OCI-LY1 (cell line): ENCODE data around the gene GAL3ST2.
"Not testable (repeated sequence)": the region's sequence is repeated elsewhere in the genome, so short reads cannot be mapped to it uniquely, and the experiment has no call there.

ENCODE experiments used
- H2AFZ ChIP-seq: fragments of 200-600 bp; sonication (generic), shearing (Covaris generic); 2 replicates; pipeline ENCODE4 v1.6.0; 2014; ENCODE audit warnings: antibody characterized with exemption, mild to moderate bottlenecking, low read length
- H3F3A ChIP-seq: fragments of 200-600 bp; sonication (generic), shearing (Covaris generic); 2 replicates; pipeline ENCODE4 v1.6.0; 2014; ENCODE audit warnings: mild to moderate bottlenecking, antibody characterized with exemption, low read length, moderate library complexity; ENCODE audit not compliant: insufficient read depth
- H3K27ac ChIP-seq: fragments of 200-600 bp; sonication (generic); 2 replicates; pipeline ENCODE4 v1.5.1; 2014; ENCODE audit warnings: low read length, mixed run types, mild to moderate bottlenecking, low read depth; ENCODE audit not compliant: poor library complexity, severe bottlenecking
- H3K27me3 ChIP-seq: fragments of 200-600 bp; sonication (generic); 2 replicates; pipeline ENCODE4 v1.6.0; 2014; ENCODE audit warnings: antibody characterized with exemption, mild to moderate bottlenecking, low read length, moderate library complexity; ENCODE audit not compliant: insufficient read depth
- H3K36me3 ChIP-seq: fragments of 200-600 bp; sonication (generic); 2 replicates; pipeline ENCODE4 v1.6.1; 2014; ENCODE audit warnings: mild to moderate bottlenecking, antibody characterized with exemption, low read length, moderate library complexity, mixed read lengths; ENCODE audit not compliant: insufficient read depth
- H3K4me1 ChIP-seq: fragments of 200-600 bp; sonication (generic); 2 replicates; pipeline ENCODE4 v1.5.1; 2014; ENCODE audit warnings: mild to moderate bottlenecking, low read length, moderate library complexity; ENCODE audit not compliant: insufficient read depth, severe bottlenecking
- H3K4me2 ChIP-seq: fragments of 200-600 bp; sonication (generic), shearing (Covaris generic); 2 replicates; pipeline ENCODE4 v1.6.1; 2014; ENCODE audit warnings: low read length
- H3K4me3 ChIP-seq: fragments of 200-600 bp; sonication (generic); 2 replicates; pipeline ENCODE4 v1.5.1; 2014; ENCODE audit warnings: low read length, low read depth, mild to moderate bottlenecking, mixed read lengths; ENCODE audit not compliant: poor library complexity, severe bottlenecking
- H3K79me2 ChIP-seq: fragments of 200-600 bp; shearing (Covaris generic); 2 replicates; pipeline ENCODE4 v1.6.1; 2016; ENCODE audit warnings: mixed run types, low read length, mixed read lengths; ENCODE audit not compliant: insufficient read depth
- H3K9ac ChIP-seq: fragments of 200-600 bp; sonication (generic), shearing (Covaris generic); 2 replicates; pipeline ENCODE4 v1.6.1; 2014; ENCODE audit warnings: mild to moderate bottlenecking, low read length, mixed read lengths
- H3K9me2 ChIP-seq: fragments of 200-600 bp; sonication (generic), shearing (Covaris generic); 2 replicates; pipeline ENCODE4 v1.6.1; 2014; ENCODE audit warnings: low read depth, mild to moderate bottlenecking, low read length, mixed read lengths
- H3K9me3 ChIP-seq: fragments of 200-600 bp; shearing (Covaris generic); 2 replicates; pipeline ENCODE4 v1.6.1; 2014; ENCODE audit warnings: low read length, mixed read lengths
- H4K20me1 ChIP-seq: fragments of 200-600 bp; sonication (generic), shearing (Covaris generic); 2 replicates; pipeline ENCODE4 v1.6.0; 2016; ENCODE audit warnings: mild to moderate bottlenecking, low read length; ENCODE audit not compliant: insufficient read depth
- CTCF ChIP-seq: fragments of 200-600 bp; sonication (generic), shearing (Covaris generic); IDR thresholded peaks from 2 replicates; pipeline ENCODE4 v1.5.1; 2017; ENCODE audit warnings: mild to moderate bottlenecking, antibody characterized with exemption, low read length, moderate library complexity, mixed read lengths
- EZH2 ChIP-seq: fragments of 200-600 bp; sonication (generic), shearing (Covaris generic); IDR thresholded peaks from 2 replicates; pipeline ENCODE4 v1.8.0; 2017; ENCODE audit warnings: borderline replicate concordance, mixed run types, mild to moderate bottlenecking, antibody characterized with exemption, low read length, moderate library complexity, mixed read lengths

The GAL3ST2 gene

GRCh38 chr2:241780939-241781569, 4.4 kb downstream of the GAL3ST2 start:
- no peak overlapping the region for H3K9ac ChIP-seq
- H3K9me2 ChIP-seq, result no peaks in the 10 kb centered on the region
- no peaks in the 10 kb centered on the region for H3F3A ChIP-seq
- no peak overlapping the region for H3K27ac ChIP-seq
- H3K27me3 ChIP-seq, result no peaks in the 10 kb centered on the region; the same call in none of the 2 replicates
- H4K20me1 ChIP-seq, result no peaks in the 10 kb centered on the region
- peaks cover 10% of the 10 kb centered on the region; the same call in 1 of the 2 replicates for H3K9me3 ChIP-seq
- H3K4me1 ChIP-seq, result no peaks in the 10 kb centered on the region
- no peak overlapping the region for H2AFZ ChIP-seq
- TF ChIP-seq EZH2, result no peak
- TF ChIP-seq CTCF, result no peak
- no peaks in the 10 kb centered on the region for H3K79me2 ChIP-seq
- H3K4me3 ChIP-seq, result no peak overlapping the region
- no peaks in the 10 kb centered on the region; the same call in 1 of the 2 replicates for H3K36me3 ChIP-seq
- no peak overlapping the region for H3K4me2 ChIP-seq

- H3K4me1 ChIP-seq, H3K27ac ChIP-seq, H3K27me3 ChIP-seq, H3K9ac ChIP-seq, H2AFZ ChIP-seq, H3K4me3 ChIP-seq, H3K9me3 ChIP-seq, H3K4me2 ChIP-seq, H3K9me2 ChIP-seq, H3K36me3 ChIP-seq, H3K79me2 ChIP-seq, H3F3A ChIP-seq, H4K20me1 ChIP-seq: not testable (repeated sequence)
Measured at GRCh38 chr2:241782053-241782452, 5.4 kb downstream of the GAL3ST2 start.

GRCh38 chr2:241788135-241788534, 11.5 kb downstream of the GAL3ST2 start:
- no peak for TF ChIP-seq CTCF
- TF ChIP-seq EZH2, result no peak
- Histone ChIP-seq H4K20me1 (no peaks in the 10 kb centered on the region), H2AFZ (no peak overlapping the region), H3F3A (no peaks in the 10 kb centered on the region), H3K9me3 (no peaks in the 10 kb centered on the region), H3K9me2 (no peaks in the 10 kb centered on the region), H3K27me3 (no peaks in the 10 kb centered on the region), H3K36me3 (no peaks in the 10 kb centered on the region; the same call in 1 of the 2 replicates), H3K4me3 (no peak overlapping the region), H3K4me2 (no peak overlapping the region), H3K79me2 (no peaks in the 10 kb centered on the region), H3K4me1 (peaks cover 9% of the 10 kb centered on the region), H3K27ac (no peak overlapping the region), H3K9ac (no peak overlapping the region)

GRCh38 chr2:241788572-241788971, 11.9 kb downstream of the GAL3ST2 start:
- no peaks in the 10 kb centered on the region for H3K9me2 ChIP-seq
- H3K4me2 ChIP-seq, result no peak overlapping the region
- H3K4me1 ChIP-seq, result peaks cover 9% of the 10 kb centered on the region
- no peak overlapping the region for H2AFZ ChIP-seq
- no peaks in the 10 kb centered on the region for H3K27me3 ChIP-seq
- H3F3A ChIP-seq, result no peaks in the 10 kb centered on the region
- TF ChIP-seq EZH2, result no peak
- no peak for TF ChIP-seq CTCF
- H3K9me3 ChIP-seq, result no peaks in the 10 kb centered on the region
- H3K27ac ChIP-seq, result no peak overlapping the region
- no peaks in the 10 kb centered on the region for H3K79me2 ChIP-seq
- H3K36me3 ChIP-seq, result no peaks in the 10 kb centered on the region; the same call in 1 of the 2 replicates
- no peak overlapping the region for H3K4me3 ChIP-seq
- H4K20me1 ChIP-seq, result no peaks in the 10 kb centered on the region
- H3K9ac ChIP-seq, result no peak overlapping the region

GRCh38 chr2:241791385-241791784, 14.8 kb downstream of the GAL3ST2 start:
- not testable (repeated sequence) for H2AFZ ChIP-seq, H3K9me2 ChIP-seq, H3K4me1 ChIP-seq, H3K79me2 ChIP-seq, H3K4me2 ChIP-seq, H3K27ac ChIP-seq, H3K27me3 ChIP-seq, H3F3A ChIP-seq, H4K20me1 ChIP-seq, H3K4me3 ChIP-seq, H3K9me3 ChIP-seq, H3K9ac ChIP-seq, H3K36me3 ChIP-seq
